Activated naive CD4-positive, alpha-beta T cell treated with anti-CD3 and anti-CD28 coated beads, Interleukin-2, amount 50 U/mL, for 72 hours (primary cell): Measurements from ENCODE around the gene PPP4R1. TPM values are rescaled to one million over a fixed set of nuclear protein-coding genes. Genes with fewer than 3 reads are reported as not detected.
"Not testable (repeated sequence)": the region's sequence is repeated elsewhere in the genome, so short reads cannot be mapped to it uniquely, and the experiment has no call there.

Source experiments
- ATAC-seq, 2 donors: fragments of 150-1000 bp; cut with Tn5 transposase; 2 replicates each; pipeline ENCODE4 v1.10.0; 2021; ENCODE audit warnings: mild to moderate bottlenecking in 2 of 2, moderate library complexity in 2 of 2
- DNase-seq, 2 donors: peaks; one replicate each; pipeline ENCODE4 v3.0.0; 2021 to 2022; ENCODE audit warnings: low spot score in 2 of 2
- H3K27ac Mint-ChIP-seq, 2 donors: one replicate each; pipeline ENCODE4 v1.8.0; 2022; ENCODE audit warnings: mild to moderate bottlenecking in 2 of 2, mixed read lengths in 2 of 2
- H3K36me3 Mint-ChIP-seq, 2 donors: one replicate each; pipeline ENCODE4 v1.8.0; 2022; ENCODE audit warnings: mixed read lengths in 2 of 2
- H3K9me3 Mint-ChIP-seq, 2 donors: one replicate each; pipeline ENCODE4 v1.8.0; 2022; ENCODE audit warnings: mixed read lengths in 2 of 2
- total RNA-seq, 2 donors: library from RNA; stranded (reverse); gene quantifications; one replicate each; pipeline ENCODE4 v1.2.3, GENCODE V29; 2022

The PPP4R1 gene
- total RNA-seq, 2 donors from 2014 or later: 22.6 to 26.7 TPM

- no peak for DNase-seq
- peak; percentile 55 to 71 for ATAC-seq
- no peaks in the 10 kb centered on the region for H3K9me3 Mint-ChIP-seq
- H3K27ac Mint-ChIP-seq: no peak overlapping the region
- H3K36me3 Mint-ChIP-seq: peaks cover 12 to 16% of the 10 kb centered on the region in 2 donors
These were observed 6.1 kb downstream of the PPP4R1 start for GRCh38 chr18:9608298-9608697.

GRCh38 chr18:9607111-9607510 is 7.2 kb downstream of the PPP4R1 start:
- ATAC-seq, DNase-seq, H3K27ac Mint-ChIP-seq, H3K9me3 Mint-ChIP-seq: not testable (repeated sequence)
- H3K36me3 Mint-ChIP-seq: peaks cover 9 to 12% of the 10 kb centered on the region in 2 donors

GRCh38 chr18:9606039-9606438 is 8.3 kb downstream of the PPP4R1 start:
- DNase-seq (no peak), ATAC-seq (no peak)
- peaks cover 4 to 6% of the 10 kb centered on the region in 2 donors for H3K36me3 Mint-ChIP-seq
- no peaks in the 10 kb centered on the region for H3K9me3 Mint-ChIP-seq
- H3K27ac Mint-ChIP-seq: no peak overlapping the region

GRCh38 chr18:9604348-9604747 is 10.0 kb downstream of the PPP4R1 start:
- DNase-seq (no peak), ATAC-seq (no peak)
- peaks cover 0 to 12% of the 10 kb centered on the region in 2 donors for H3K36me3 Mint-ChIP-seq
- H3K9me3 Mint-ChIP-seq: peaks cover 0 to 6% of the 10 kb centered on the region in 2 donors
- no peak overlapping the region for H3K27ac Mint-ChIP-seq

GRCh38 chr18:9599328-9599727 is 15.0 kb downstream of the PPP4R1 start:
- DNase-seq: no peak
- no peak overlapping the region for H3K27ac Mint-ChIP-seq

GRCh38 chr18:9597609-9598008 is 16.8 kb downstream of the PPP4R1 start:
- H3K9me3 Mint-ChIP-seq: peaks cover 5 to 27% of the 10 kb centered on the region in 2 donors
- H3K27ac Mint-ChIP-seq: no peak overlapping the region
- H3K36me3 Mint-ChIP-seq: peaks cover 12 to 31% of the 10 kb centered on the region in 2 donors
- DNase-seq (no peak), ATAC-seq (no peak)

More at GRCh38 chr18:9599328-9599727, 15.0 kb downstream of the PPP4R1 start:
- ATAC-seq: no peak
- Mint-ChIP-seq H3K36me3 (peaks cover 12 to 31% of the 10 kb centered on the region in 2 donors), H3K9me3 (peaks cover 5 to 27% of the 10 kb centered on the region in 2 donors)

- no peak for DNase-seq
- ATAC-seq: no peak
- H3K27ac Mint-ChIP-seq: peak overlapping the region; percentile 30 to 86
- H3K9me3 Mint-ChIP-seq: peaks cover 5 to 27% of the 10 kb centered on the region in 2 donors
- H3K36me3 Mint-ChIP-seq: peaks cover 12 to 37% of the 10 kb centered on the region in 2 donors
These were observed 17.4 kb downstream of the PPP4R1 start for GRCh38 chr18:9596843-9597526.

- ATAC-seq: no peak
- Mint-ChIP-seq H3K9me3 (peaks cover 5 to 27% of the 10 kb centered on the region in 2 donors), H3K27ac (no peak overlapping the region), H3K36me3 (peaks cover 12 to 43% of the 10 kb centered on the region in 2 donors)
- no peak for DNase-seq
These were observed 18.1 kb downstream of the PPP4R1 start for GRCh38 chr18:9596226-9596625.

GRCh38 chr18:9594823-9595596 is 19.3 kb downstream of the PPP4R1 start:
- H3K36me3 Mint-ChIP-seq: peaks cover 12 to 34% of the 10 kb centered on the region in 2 donors
- H3K27ac Mint-ChIP-seq: peak overlapping the region in 1 of 2 donors; percentile 36
- ATAC-seq: peak in 1 of 2 donors; percentile 51
- no peak for DNase-seq
- peaks cover 5 to 24% of the 10 kb centered on the region in 2 donors for H3K9me3 Mint-ChIP-seq

- H3K27ac Mint-ChIP-seq: no peak overlapping the region
- DNase-seq (no peak), ATAC-seq (no peak)
- H3K36me3 Mint-ChIP-seq: peaks cover 0 to 12% of the 10 kb centered on the region in 2 donors
- no peaks in the 10 kb centered on the region for H3K9me3 Mint-ChIP-seq
These were observed 26.4 kb downstream of the PPP4R1 start for GRCh38 chr18:9587924-9588323.

- Mint-ChIP-seq H3K9me3 (no peaks in the 10 kb centered on the region), H3K27ac (no peak overlapping the region), H3K36me3 (peaks cover 2 to 13% of the 10 kb centered on the region in 2 donors)
- ATAC-seq (no peak), DNase-seq (no peak)
These were observed 27.5 kb downstream of the PPP4R1 start for GRCh38 chr18:9586814-9587213.

GRCh38 chr18:9581667-9582066 is 32.7 kb downstream of the PPP4R1 start:
- Mint-ChIP-seq H3K9me3 (peaks cover 0 to 5% of the 10 kb centered on the region in 2 donors), H3K36me3 (peaks cover 15 to 19% of the 10 kb centered on the region in 2 donors)

GRCh38 chr18:9578306-9578705 is 36.1 kb downstream of the PPP4R1 start:
- DNase-seq (no peak), ATAC-seq (no peak)
- H3K36me3 Mint-ChIP-seq: peaks cover 19 to 20% of the 10 kb centered on the region in 2 donors
- H3K9me3 Mint-ChIP-seq: peaks cover 0 to 5% of the 10 kb centered on the region in 2 donors
- H3K27ac Mint-ChIP-seq: no peak overlapping the region

More at GRCh38 chr18:9581667-9582066, 32.7 kb downstream of the PPP4R1 start:
- no peak for ATAC-seq
- H3K27ac Mint-ChIP-seq: no peak overlapping the region
- no peak for DNase-seq

GRCh38 chr18:9577361-9577760 is 37.0 kb downstream of the PPP4R1 start:
- H3K36me3 Mint-ChIP-seq: peaks cover 16 to 20% of the 10 kb centered on the region in 2 donors
- no peak overlapping the region for H3K27ac Mint-ChIP-seq
- DNase-seq (no peak), ATAC-seq (no peak)
- H3K9me3 Mint-ChIP-seq: peaks cover 0 to 5% of the 10 kb centered on the region in 2 donors

- Mint-ChIP-seq H3K9me3 (no peaks in the 10 kb centered on the region), H3K36me3 (peaks cover 0 to 5% of the 10 kb centered on the region in 2 donors), H3K27ac (no peak overlapping the region)
- peak in 1 of 2 donors; percentile 50 for ATAC-seq
- no peak for DNase-seq
These were observed 38.8 kb downstream of the PPP4R1 start for GRCh38 chr18:9575558-9575957.

GRCh38 chr18:9574473-9575115 is 39.8 kb downstream of the PPP4R1 start:
- H3K36me3 Mint-ChIP-seq: peaks cover 0 to 8% of the 10 kb centered on the region in 2 donors
- DNase-seq (no peak), ATAC-seq (no peak)
- H3K27ac Mint-ChIP-seq: no peak overlapping the region
- no peaks in the 10 kb centered on the region for H3K9me3 Mint-ChIP-seq

- no peaks in the 10 kb centered on the region for H3K9me3 Mint-ChIP-seq
- H3K36me3 Mint-ChIP-seq: peaks cover 0 to 8% of the 10 kb centered on the region in 2 donors
- ATAC-seq (no peak), DNase-seq (no peak)
- H3K27ac Mint-ChIP-seq: no peak overlapping the region
These were observed 42.8 kb downstream of the PPP4R1 start for GRCh38 chr18:9571546-9571945.
